Skin of body (tissue), 2 donors: Measurements from ENCODE around the gene NOL9. TPM values are rescaled to one million over a fixed set of nuclear protein-coding genes. Genes with fewer than 3 reads are reported as not detected.

ENCODE experiments used
- DNase-seq: peaks from one replicate; lab custom pipeline; 2025; lab: John Stamatoyannopoulos, UW
- total RNA-seq: library from RNA; depleted of rRNA; stranded (reverse); fragments of >200 nt; gene quantifications from one replicate; pipeline ENCODE4 v1.2.3, GENCODE V29; 2014

The NOL9 gene
- total RNA-seq, 1 donor from 2014 or later: 16.5 TPM

GRCh38 chr1:6526316-6526715 lies 28.0 kb downstream of the NOL9 start:
- DNase-seq: no peak

GRCh38 chr1:6523566-6523965 lies 30.7 kb downstream of the NOL9 start:
- DNase-seq: no peak

- DNase-seq: no peak
Measured at GRCh38 chr1:6521536-6521935, 32.8 kb downstream of the NOL9 start.

GRCh38 chr1:6519935-6520671 lies 34.2 kb downstream of the NOL9 start:
- peak; percentile 53 for DNase-seq

- no peak for DNase-seq
Measured at GRCh38 chr1:6519491-6519934, 34.8 kb downstream of the NOL9 start.

- no peak for DNase-seq
Measured at GRCh38 chr1:6517435-6517851, 36.9 kb downstream of the NOL9 start.

GRCh38 chr1:6515771-6516170 lies 38.5 kb downstream of the NOL9 start:
- no peak for DNase-seq

- DNase-seq: no peak
Measured at GRCh38 chr1:6513320-6513801, 41.0 kb downstream of the NOL9 start.

- DNase-seq: no peak
Measured at GRCh38 chr1:6512908-6513280, 41.4 kb downstream of the NOL9 start.

GRCh38 chr1:6512245-6512907 lies 41.9 kb downstream of the NOL9 start:
- DNase-seq: no peak

GRCh38 chr1:6511561-6512244 lies 42.6 kb downstream of the NOL9 start:
- no peak for DNase-seq

- no peak for DNase-seq
Measured at GRCh38 chr1:6511056-6511455, 43.3 kb downstream of the NOL9 start.

- DNase-seq: no peak
Measured at GRCh38 chr1:6510493-6510892, 43.8 kb downstream of the NOL9 start.

- DNase-seq: no peak
Measured at GRCh38 chr1:6509919-6510291, 44.4 kb downstream of the NOL9 start.

GRCh38 chr1:6509220-6509918 lies 44.9 kb downstream of the NOL9 start:
- no peak for DNase-seq

- no peak for DNase-seq
Measured at GRCh38 chr1:6508816-6509189, 45.5 kb downstream of the NOL9 start.

- no peak for DNase-seq
Measured at GRCh38 chr1:6508154-6508815, 46.0 kb downstream of the NOL9 start.

- DNase-seq: no peak
Measured at GRCh38 chr1:6507461-6507911, 46.8 kb downstream of the NOL9 start.

- no peak for DNase-seq
Measured at GRCh38 chr1:6507037-6507428, 47.3 kb downstream of the NOL9 start.

GRCh38 chr1:6506210-6507036 lies 47.9 kb downstream of the NOL9 start:
- DNase-seq: no peak
